ENCODE results near the gene FBL. TPM values are rescaled to one million over a fixed set of nuclear protein-coding genes. Genes with fewer than 3 reads are reported as not detected.

FBL gene
- total and polyA plus RNA-seq, 10 of the 15 experiments (the other 5 are each of a cell fraction or from before 2014, with no cell fraction given), result 156 to 1,083 (median 478) TPM

DNA sequence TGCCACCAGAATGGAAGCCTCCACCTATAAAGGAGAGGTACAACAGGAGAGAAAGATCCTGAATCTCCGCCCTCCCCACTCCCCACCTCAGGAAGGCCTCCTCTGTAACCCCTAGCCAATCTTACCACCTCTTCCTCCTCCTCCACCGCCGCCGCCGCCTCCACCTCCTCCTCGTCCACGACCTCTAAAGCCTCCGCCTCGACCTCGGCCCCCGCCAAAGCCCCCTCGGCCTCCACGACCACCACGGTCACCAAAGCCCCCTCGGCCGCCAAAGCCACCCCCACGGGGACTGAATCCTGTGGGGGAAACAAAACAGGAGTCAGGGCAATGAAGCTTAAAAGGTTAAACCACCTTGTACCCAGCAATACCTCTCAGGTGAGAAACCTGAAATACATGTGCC, 5.7 kb downstream of the FBL start:
- H4K20me1 ChIP-seq (ENCODE audit: control insufficient read depth, insufficient read depth), result no peaks in the 10 kb centered on the region; the same call in 1 of the 2 replicates
- peaks cover 10% of the 10 kb centered on the region for H3K4me1 ChIP-seq (ENCODE audit: control insufficient read depth, insufficient read depth, low read length)
- CTCF ChIA-PET, result interaction anchor here (5.4 to 9.1 kb wide), 6 partner anchors 7 to 288 kb away, joined by 52 to 466 read pairs (median 72); partner anchors contain the start of gene DYRK1B
- no peak for FAIRE-seq
- H3K27me3 ChIP-seq (replicated peaks in 1 of 2; ENCODE audit: control insufficient read depth in 2 of 2, insufficient read depth in 2 of 2, low read length in 1 of 2), result no peaks in the 10 kb centered on the region
- peaks cover 24 to 47% of the 10 kb centered on the region in 2 experiments for H3K36me3 ChIP-seq (ENCODE audit: control insufficient read depth in 2 of 2, insufficient read depth in 2 of 2, low read length in 1 of 2)
- no peak for TF ChIP-seq JUND (IDR thresholded peaks at IDR 0.05; ENCODE audit: low read depth, low read length)
- TF ChIP-seq CHD2 (IDR thresholded peaks at IDR 0.05; ENCODE audit: borderline replicate concordance, low read depth, low read length), result no peak
- ATAC-seq, result no peak
- DNase-seq (ENCODE audit: low read depth, low spot score), result no peak
- H3K27ac ChIP-seq (ENCODE audit: control insufficient read depth, insufficient read depth), result no peak overlapping the region
- in situ Hi-C loops (cut with MboI), result loop anchor here (5.0 kb wide), 2 partner anchors 48 to 293 kb away; no protein-coding TSS in a partner anchor
- no peak overlapping the region for H2AFZ ChIP-seq (ENCODE audit: control insufficient read depth, low read depth, low read length)
- H3K4me3 ChIP-seq, result no peak overlapping the region
- peaks cover 65% of the 10 kb centered on the region for H3K79me2 ChIP-seq (ENCODE audit: control insufficient read depth, insufficient read depth, low read length)
- WGBS (ENCODE audit: insufficient coverage, insufficient replicate concordance, low lambda C conversion rate, missing lambda C conversion rate), result no CpG with 5 or more reads among the region's 17 CpGs
- SMC1A ChIA-PET (ENCODE audit: uncharacterized antibody, unreplicated experiment), result interaction anchor here (2.3 to 8.8 kb wide), 3 partner anchors 38 to 165 kb away, joined by 8 to 309 read pairs (median 266); no protein-coding TSS in a partner anchor
- H3K9ac ChIP-seq (ENCODE audit: control insufficient read depth, insufficient read depth, low read length), result no peak overlapping the region
- no peaks in the 10 kb centered on the region for H3K9me3 ChIP-seq (replicated peaks; ENCODE audit: control insufficient read depth, insufficient read depth, low read length)
- BruUV-seq (replicated peaks), result no TSS peak
- RAD21 ChIA-PET (ENCODE audit: unreplicated experiment), result interaction anchor here (8.0 kb wide), 2 partner anchors 48 to 165 kb away, joined by 234 to 271 read pairs; no protein-coding TSS in a partner anchor
- intact Hi-C loops (cut with micrococcal nuclease; ENCODE audit: unreplicated experiment), result no loop called here
- POLR2A ChIA-PET, result interaction anchor here (0.5 kb wide), 1 partner anchor 720 kb away, joined by 4 read pairs; no protein-coding TSS in a partner anchor
- H3K4me2 ChIP-seq (ENCODE audit: control insufficient read depth, insufficient read depth), result no peak overlapping the region

DNA sequence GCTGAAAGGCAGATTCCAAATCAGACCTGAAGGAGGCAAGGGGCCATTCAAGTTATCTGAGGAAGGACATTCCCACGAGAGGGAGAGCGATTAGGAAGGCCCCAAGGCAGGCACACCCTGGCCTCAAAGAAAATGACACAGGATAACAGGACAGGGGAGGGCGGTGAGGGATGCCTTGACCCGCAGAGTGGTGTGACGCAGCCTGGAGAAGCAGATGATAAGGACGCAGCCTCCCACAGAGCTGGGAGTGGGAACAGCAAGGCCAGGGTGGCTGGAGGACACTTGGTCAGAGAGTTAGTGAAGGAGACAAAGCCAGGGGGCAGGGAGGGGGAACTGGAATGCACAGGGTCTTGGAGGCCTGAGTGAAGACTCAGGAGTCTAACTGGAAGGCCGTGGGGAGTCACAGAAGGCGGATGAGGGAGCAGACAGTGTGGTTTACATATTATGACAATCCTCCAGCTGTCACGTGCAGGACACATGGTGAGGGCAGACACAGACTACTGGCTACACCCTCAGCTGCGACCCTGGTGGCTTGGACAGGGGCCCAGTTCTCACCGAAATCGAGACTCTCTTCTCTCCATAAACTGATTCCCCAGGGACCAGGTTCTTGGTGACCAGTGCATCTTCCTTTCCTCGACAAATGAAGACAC, 6.4 kb downstream of the FBL start:
- in situ Hi-C loops (cut with MboI), result loop anchor here (5.0 kb wide), 3 partner anchors 48 to 293 kb away; no protein-coding TSS in a partner anchor
- 93% methylated on average over 13 of the region's 13 CpGs for WGBS (ENCODE audit: insufficient coverage, insufficient replicate concordance, low lambda C conversion rate, missing lambda C conversion rate)
- CTCF ChIA-PET, result interaction anchor here (6.8 to 9.1 kb wide), 3 partner anchors 46 to 165 kb away, joined by 82 to 466 read pairs (median 335); no protein-coding TSS in a partner anchor
- Histone ChIP-seq H3K4me2 (ENCODE audit: control insufficient read depth, insufficient read depth) (no peak overlapping the region), H3K9ac (ENCODE audit: control insufficient read depth, insufficient read depth, low read length) (no peak overlapping the region), H3K36me3 (ENCODE audit: control insufficient read depth in 2 of 2, insufficient read depth in 2 of 2, low read length in 1 of 2) (peaks cover 26 to 50% of the 10 kb centered on the region in 2 experiments), H3K9me3 (replicated peaks; ENCODE audit: control insufficient read depth, insufficient read depth, low read length) (no peaks in the 10 kb centered on the region), H3K27me3 (replicated peaks in 1 of 2; ENCODE audit: control insufficient read depth in 2 of 2, insufficient read depth in 2 of 2, low read length in 1 of 2) (no peaks in the 10 kb centered on the region), H3K4me3 (no peak overlapping the region), H3K4me1 (ENCODE audit: control insufficient read depth, insufficient read depth, low read length) (peaks cover 10% of the 10 kb centered on the region), H3K27ac (ENCODE audit: control insufficient read depth, insufficient read depth) (no peak overlapping the region), H3K79me2 (ENCODE audit: control insufficient read depth, insufficient read depth, low read length) (peaks cover 58% of the 10 kb centered on the region), H4K20me1 (ENCODE audit: control insufficient read depth, insufficient read depth) (no peaks in the 10 kb centered on the region; the same call in 1 of the 2 replicates), H2AFZ (ENCODE audit: control insufficient read depth, low read depth, low read length) (no peak overlapping the region)
- DNase-seq (ENCODE audit: low read depth, low spot score) (no peak), ATAC-seq (no peak), FAIRE-seq (no peak)
- TF ChIP-seq FOXM1 (IDR thresholded peaks at IDR 0.05; ENCODE audit: low read depth, low read length), result no peak
- TF ChIP-seq ZNF622 (IDR thresholded peaks at IDR 0.05), result no peak
- no peak for TF ChIP-seq ESRRA (IDR thresholded peaks at IDR 0.05; ENCODE audit: low read length)
- no peak for TF ChIP-seq HCFC1 (IDR thresholded peaks at IDR 0.05; ENCODE audit: low read length)
- TF ChIP-seq SRF (IDR thresholded peaks at IDR 0.05; ENCODE audit: low read depth in 2 of 2, low read length in 2 of 2), result no peak
- TF ChIP-seq CREB1 (IDR thresholded peaks at IDR 0.05; ENCODE audit: low read depth), result no peak
- no peak for TF ChIP-seq ZZZ3 (IDR thresholded peaks at IDR 0.05; ENCODE audit: control insufficient read depth, insufficient read length, low read depth)
- no peak for TF ChIP-seq SREBF2 (IDR thresholded peaks at IDR 0.05; ENCODE audit: low read length)
- RAD21 ChIA-PET (ENCODE audit: unreplicated experiment), result interaction anchor here (8.0 kb wide), 2 partner anchors 47 to 164 kb away, joined by 234 to 271 read pairs; no protein-coding TSS in a partner anchor
- POLR2A ChIA-PET, result interaction anchor here (0.5 kb wide), 1 partner anchor 720 kb away, joined by 4 read pairs; no protein-coding TSS in a partner anchor
- SMC1A ChIA-PET (ENCODE audit: uncharacterized antibody, unreplicated experiment), result interaction anchor here (8.8 kb wide), 1 partner anchor 164 kb away, joined by 266 read pairs; no protein-coding TSS in a partner anchor
- intact Hi-C loops (cut with micrococcal nuclease; ENCODE audit: unreplicated experiment), result no loop called here
- no TSS peak for BruUV-seq (replicated peaks)

All from GM12878 (cell line).